ENCODE results near the gene TASP1. TPM values are rescaled to one million over a fixed set of nuclear protein-coding genes. Genes with fewer than 3 reads are reported as not detected.

TASP1 gene
- total RNA-seq, 1 experiment from 2014 or later, result 25.9 TPM

DNA sequence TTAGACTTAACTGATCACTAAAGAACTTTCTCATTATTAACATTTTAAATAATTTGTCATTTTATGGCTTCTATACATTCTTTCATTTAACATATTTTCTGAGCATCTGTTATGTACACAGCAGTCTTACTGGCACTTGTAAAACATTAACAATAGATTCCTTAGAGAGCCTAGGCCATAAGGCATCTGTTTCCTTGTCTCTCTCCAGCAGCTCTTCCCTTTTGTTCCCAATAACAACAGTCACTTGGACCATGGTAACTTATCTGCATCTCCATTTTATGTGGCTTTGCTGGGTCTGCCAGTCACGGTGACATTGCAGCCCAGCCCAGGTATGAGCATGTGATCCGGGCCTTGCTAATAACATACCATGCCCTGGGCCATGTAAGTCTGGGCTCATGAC is 11.7 kb upstream of the TASP1 start:
- Histone ChIP-seq H2AFZ (no peak overlapping the region), H3K9me3 (ENCODE audit: insufficient read depth, low read depth) (no peaks in the 10 kb centered on the region)
- BruUV-seq (replicated peaks), result no TSS peak

GRCh38 chr20:13648291-13649228 is 9.8 kb upstream of the TASP1 start:
- no peak for DNase-seq
- no peaks in the 10 kb centered on the region for H3K36me3 ChIP-seq (ENCODE audit: low read depth)
- intact Hi-C loops (cut with micrococcal nuclease; ENCODE audit: unreplicated experiment), result no loop called here

More for the DNA sequence above, 11.7 kb upstream of the TASP1 start:
- Histone ChIP-seq H3K4me1 (replicated peaks; ENCODE audit: insufficient read depth) (no peaks in the 10 kb centered on the region), H3K27ac (no peak overlapping the region), H3K4me2 (no peak overlapping the region), H3K9me2 (ENCODE audit: insufficient read depth) (no peaks in the 10 kb centered on the region), H3K36me3 (ENCODE audit: low read depth) (no peaks in the 10 kb centered on the region), H3K27me3 (ENCODE audit: insufficient read depth, low read depth) (no peaks in the 10 kb centered on the region), H3K4me3 (no peak overlapping the region), H4K20me1 (ENCODE audit: insufficient read depth) (no peaks in the 10 kb centered on the region), H3K79me2 (ENCODE audit: low read depth) (no peaks in the 10 kb centered on the region), H3F3A (ENCODE audit: insufficient read depth, low read depth) (no peaks in the 10 kb centered on the region)
- ChIA-PET CTCF (no interaction called here), POLR2A (ENCODE audit: unreplicated experiment) (no interaction called here)
- TF ChIP-seq CTCF (conservative IDR thresholded peaks at IDR 0.05) (no peak), EZH2 (IDR thresholded peaks at IDR 0.05; ENCODE audit: low read depth) (no peak)
- intact Hi-C loops (cut with micrococcal nuclease; ENCODE audit: unreplicated experiment), result no loop called here
- DNase-seq, result no peak

GRCh38 chr20:13644010-13644409 is 5.3 kb upstream of the TASP1 start:
- H3K4me2 ChIP-seq, result 0 out of 2 replicates have a peak overlapping the region, but pooled peaks have one; percentile 1
- H3F3A ChIP-seq (ENCODE audit: insufficient read depth, low read depth), result no peaks in the 10 kb centered on the region
- no TSS peak for BruUV-seq (replicated peaks)
- CTCF ChIA-PET, result no interaction called here
- H3K4me3 ChIP-seq, result no peak overlapping the region
- no peaks in the 10 kb centered on the region for H4K20me1 ChIP-seq (ENCODE audit: insufficient read depth)
- DNase-seq, result peak in 1 of 2 experiments; percentile 62
- H3K36me3 ChIP-seq (ENCODE audit: low read depth), result no peaks in the 10 kb centered on the region
- POLR2A ChIA-PET (ENCODE audit: unreplicated experiment), result no interaction called here
- TF ChIP-seq CTCF (conservative IDR thresholded peaks at IDR 0.05) (no peak), EZH2 (IDR thresholded peaks at IDR 0.05; ENCODE audit: low read depth) (no peak)
- peaks cover 5% of the 10 kb centered on the region for H3K4me1 ChIP-seq (replicated peaks; ENCODE audit: insufficient read depth)
- H3K79me2 ChIP-seq (ENCODE audit: low read depth), result no peaks in the 10 kb centered on the region
- no peaks in the 10 kb centered on the region for H3K27me3 ChIP-seq (ENCODE audit: insufficient read depth, low read depth)
- no peaks in the 10 kb centered on the region for H3K9me2 ChIP-seq (ENCODE audit: insufficient read depth)
- no peak overlapping the region for H2AFZ ChIP-seq
- intact Hi-C loops (cut with micrococcal nuclease; ENCODE audit: unreplicated experiment), result no loop called here
- no peaks in the 10 kb centered on the region for H3K9me3 ChIP-seq (ENCODE audit: insufficient read depth, low read depth)
- no peak overlapping the region for H3K27ac ChIP-seq

More at GRCh38 chr20:13648291-13649228, 9.8 kb upstream of the TASP1 start:
- H3F3A ChIP-seq (ENCODE audit: insufficient read depth, low read depth), result no peaks in the 10 kb centered on the region
- no peaks in the 10 kb centered on the region for H3K27me3 ChIP-seq (ENCODE audit: insufficient read depth, low read depth)
- H3K4me1 ChIP-seq (replicated peaks; ENCODE audit: insufficient read depth), result no peaks in the 10 kb centered on the region
- no peaks in the 10 kb centered on the region for H3K79me2 ChIP-seq (ENCODE audit: low read depth)
- no peak overlapping the region for H3K4me3 ChIP-seq
- no peaks in the 10 kb centered on the region for H3K9me3 ChIP-seq (ENCODE audit: insufficient read depth, low read depth)
- TF ChIP-seq CTCF (conservative IDR thresholded peaks at IDR 0.05) (no peak), EZH2 (IDR thresholded peaks at IDR 0.05; ENCODE audit: low read depth) (no peak)
- ChIA-PET POLR2A (ENCODE audit: unreplicated experiment) (interaction anchor here (0.6 kb wide), 1 partner anchor 92 kb away, joined by 3 read pairs; no protein-coding TSS in a partner anchor), CTCF (no interaction called here)
- no peak overlapping the region for H3K27ac ChIP-seq
- no peaks in the 10 kb centered on the region for H4K20me1 ChIP-seq (ENCODE audit: insufficient read depth)
- no TSS peak for BruUV-seq (replicated peaks)
- no peak overlapping the region for H3K4me2 ChIP-seq
- no peaks in the 10 kb centered on the region for H3K9me2 ChIP-seq (ENCODE audit: insufficient read depth)
- no peak overlapping the region for H2AFZ ChIP-seq

All from PC-9 (cell line).